CD14-positive monocyte (primary cell): ENCODE data around the gene HCAR3. TPM values are rescaled to one million over a fixed set of nuclear protein-coding genes. Genes with fewer than 3 reads are reported as not detected.

Experiments
- DNase-seq, 3 donors: peaks; one replicate each; pipeline ENCODE4 v3.0.0-alpha.2; 2011 to 2022
- H2AFZ ChIP-seq: 2 replicates; pipeline ENCODE4 v1.6.0; 2012; ENCODE audit warnings: mild to moderate bottlenecking, low read depth, low read length, inconsistent platforms; ENCODE audit not compliant: insufficient read depth, poor library complexity, severe bottlenecking
- H3K27ac ChIP-seq, 2 donors: 1 replicate in 1 of 2; 2 replicates in 1 of 2; pipeline ENCODE4 v1.5.1; 2012 to 2013; ENCODE audit warnings: low read length in 2 of 2, control low read depth in 1 of 2, inconsistent platforms in 1 of 2, low read depth in 1 of 2, mild to moderate bottlenecking in 1 of 2
- H3K27me3 ChIP-seq, 2 donors: one replicate each; pipeline versions ENCODE4 v1.6.0 to v1.6.1; 2011 to 2013; ENCODE audit warnings: low read length in 2 of 2; ENCODE audit not compliant: control insufficient read depth in 2 of 2, insufficient read depth in 2 of 2
- H3K36me3 ChIP-seq, 2 donors: replicated peaks in 1 of 2; 1 replicate in 1 of 2; 2 replicates in 1 of 2; pipeline versions ENCODE4 v1.5.1 to v1.6.1; 2012 to 2013; ENCODE audit warnings: low read length in 2 of 2, control low read depth in 1 of 2, inconsistent platforms in 1 of 2, mild to moderate bottlenecking in 1 of 2; ENCODE audit not compliant: insufficient read depth in 2 of 2, control insufficient read depth in 1 of 2
- H3K4me1 ChIP-seq, 2 donors: 1 replicate in 1 of 2; 2 replicates in 1 of 2; pipeline versions ENCODE4 v1.5.1 to v1.6.1; 2012 to 2013; ENCODE audit warnings: low read length in 2 of 2, control low read depth in 1 of 2, inconsistent platforms in 1 of 2, mild to moderate bottlenecking in 1 of 2, moderate library complexity in 1 of 2; ENCODE audit not compliant: insufficient read depth in 2 of 2, control insufficient read depth in 1 of 2
- H3K4me2 ChIP-seq: replicated peaks from 2 replicates; pipeline ENCODE3; 2012; ENCODE audit warnings: low read length, moderate library complexity, mild to moderate bottlenecking; ENCODE audit not compliant: poor library complexity, severe bottlenecking; ENCODE audit errors: extremely low read depth
- H3K4me3 ChIP-seq, 3 experiments: fragments of 200-600 bp in 1 of 3; sonication (generic) in 1 of 3; replicated peaks in 1 of 3; 1 replicate in 2 of 3; 2 replicates in 1 of 3; pipeline ENCODE4 v1.5.1; 2011 to 2013; ENCODE audit warnings: low read length in 3 of 3, mild to moderate bottlenecking in 3 of 3, control low read depth in 2 of 3, low read depth in 2 of 3, inconsistent platforms in 1 of 3, moderate library complexity in 1 of 3
- H3K79me2 ChIP-seq: 2 replicates; pipeline ENCODE4 v1.6.0; 2012; ENCODE audit warnings: mild to moderate bottlenecking, control low read depth, inconsistent platforms, low read length, moderate library complexity; ENCODE audit not compliant: insufficient read depth
- H3K9ac ChIP-seq: 2 replicates; pipeline ENCODE4 v1.6.0; 2017; ENCODE audit warnings: low read length, mild to moderate bottlenecking; ENCODE audit not compliant: insufficient read depth, poor library complexity, severe bottlenecking
- H3K9me3 ChIP-seq, 2 donors: replicated peaks in 1 of 2; 1 replicate in 1 of 2; 2 replicates in 1 of 2; pipeline versions ENCODE4 v1.5.1 to v1.6.1; 2012 to 2013; ENCODE audit warnings: low read length in 2 of 2, control low read depth in 1 of 2; ENCODE audit not compliant: control insufficient read depth in 1 of 2, insufficient read depth in 1 of 2
- H4K20me1 ChIP-seq: 2 replicates; pipeline ENCODE4 v1.6.0; 2012; ENCODE audit warnings: mild to moderate bottlenecking, low read length, control low read depth, moderate library complexity; ENCODE audit not compliant: insufficient read depth
- H3K27ac Mint-ChIP-seq, 7 donors: one replicate each; pipeline ENCODE4 v1.8.0; 2020; ENCODE audit warnings: mild to moderate bottlenecking in 7 of 7, mixed read lengths in 7 of 7, moderate library complexity in 6 of 7, inconsistent platforms in 2 of 7
- H3K27me3 Mint-ChIP-seq, 3 donors: one replicate each; pipeline ENCODE4 v1.8.0; 2021 to 2022; ENCODE audit warnings: low read depth in 3 of 3, mild to moderate bottlenecking in 3 of 3, mixed read lengths in 3 of 3, moderate library complexity in 3 of 3, inconsistent platforms in 1 of 3
- H3K36me3 Mint-ChIP-seq, 2 donors: one replicate each; pipeline ENCODE4 v1.8.0; 2020; ENCODE audit warnings: mixed read lengths in 2 of 2, inconsistent platforms in 1 of 2, mild to moderate bottlenecking in 1 of 2
- H3K4me1 Mint-ChIP-seq: one replicate; pipeline ENCODE4 v1.8.0; 2020; ENCODE audit warnings: mild to moderate bottlenecking, mixed read lengths
- H3K4me3 Mint-ChIP-seq, 2 donors: one replicate each; pipeline ENCODE4 v1.8.0; 2020; ENCODE audit warnings: mild to moderate bottlenecking in 2 of 2, mixed read lengths in 2 of 2, moderate library complexity in 1 of 2
- H3K9me3 Mint-ChIP-seq, 7 donors: one replicate each; pipeline ENCODE4 v1.8.0; 2020 to 2022; ENCODE audit warnings: mixed read lengths in 7 of 7, mild to moderate bottlenecking in 6 of 7, moderate library complexity in 6 of 7, inconsistent platforms in 2 of 7
- WGBS: methylation state at CpG from one replicate; pipeline ENCODE4 v1.1.5; 2013; ENCODE audit warnings: missing lambda C conversion rate; ENCODE audit not compliant: insufficient coverage; 5-methylcytosine and 5-hydroxymethylcytosine counted together
- intact Hi-C, 2 donors: fragments of 100-400 bp; cut with micrococcal nuclease; formaldehyde crosslinking; loops; one replicate each; pipeline versions ENCODE4 v1.15.0 to v1.15.1; 2023
- polyA plus RNA-seq, 3 donors: library from polyadenylated mRNA; depleted of rRNA in 1 of 3; unstranded in 2 of 3; stranded (reverse) in 1 of 3; fragments of 300-500 nt in 2 of 3; fragments of >200 nt in 1 of 3; fragmentation: Illumina TruSeq in 2 of 3; gene quantifications; 1 replicate in 2 of 3; 2 replicates in 1 of 3; pipeline ENCODE4 v1.2.3, GENCODE V29; 2012 to 2021
- TF ChIP-seq, protein P1 (sequence below): fragments of 200-600 bp; IDR thresholded peaks from one replicate; pipeline ENCODE4 v1.8.0; 2022; ENCODE audit warnings: antibody characterized with exemption, mild to moderate bottlenecking

HCAR3 gene
- polyA plus RNA-seq, 3 donors: 14.4 to 65.3 (median 23.7) TPM

GRCh38 chr12:122754790-122755189 is 38.2 kb upstream of the HCAR3 start:
- H3K27me3 Mint-ChIP-seq: peaks cover 0 to 3% (median 0%) of the 10 kb centered on the region in 3 donors
- TF ChIP-seq, protein P1, sequence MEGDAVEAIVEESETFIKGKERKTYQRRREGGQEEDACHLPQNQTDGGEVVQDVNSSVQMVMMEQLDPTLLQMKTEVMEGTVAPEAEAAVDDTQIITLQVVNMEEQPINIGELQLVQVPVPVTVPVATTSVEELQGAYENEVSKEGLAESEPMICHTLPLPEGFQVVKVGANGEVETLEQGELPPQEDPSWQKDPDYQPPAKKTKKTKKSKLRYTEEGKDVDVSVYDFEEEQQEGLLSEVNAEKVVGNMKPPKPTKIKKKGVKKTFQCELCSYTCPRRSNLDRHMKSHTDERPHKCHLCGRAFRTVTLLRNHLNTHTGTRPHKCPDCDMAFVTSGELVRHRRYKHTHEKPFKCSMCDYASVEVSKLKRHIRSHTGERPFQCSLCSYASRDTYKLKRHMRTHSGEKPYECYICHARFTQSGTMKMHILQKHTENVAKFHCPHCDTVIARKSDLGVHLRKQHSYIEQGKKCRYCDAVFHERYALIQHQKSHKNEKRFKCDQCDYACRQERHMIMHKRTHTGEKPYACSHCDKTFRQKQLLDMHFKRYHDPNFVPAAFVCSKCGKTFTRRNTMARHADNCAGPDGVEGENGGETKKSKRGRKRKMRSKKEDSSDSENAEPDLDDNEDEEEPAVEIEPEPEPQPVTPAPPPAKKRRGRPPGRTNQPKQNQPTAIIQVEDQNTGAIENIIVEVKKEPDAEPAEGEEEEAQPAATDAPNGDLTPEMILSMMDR: no peak
- Histone ChIP-seq H3K4me1 (peaks cover 6 to 14% of the 10 kb centered on the region in 2 donors), H3K27me3 (no peaks in the 10 kb centered on the region), H2AFZ (no peak overlapping the region), H3K4me2 (no peak overlapping the region), H3K79me2 (peaks cover 39% of the 10 kb centered on the region), H3K9me3 (no peaks in the 10 kb centered on the region), H3K36me3 (peaks cover 38 to 61% of the 10 kb centered on the region in 2 donors), H3K9ac (no peak overlapping the region), H4K20me1 (peaks cover 1% of the 10 kb centered on the region), H3K27ac (no peak overlapping the region), H3K4me3 (no peak overlapping the region)
- H3K9me3 Mint-ChIP-seq: peaks cover 0 to 4% (median 0%) of the 10 kb centered on the region in 7 donors
- peaks cover 25% of the 10 kb centered on the region for H3K4me1 Mint-ChIP-seq
- no peak for DNase-seq
- peak overlapping the region in 1 of 7 donors; percentile 14 for H3K27ac Mint-ChIP-seq
- WGBS: 100% methylated on average over 1 of the region's 1 CpG
- H3K36me3 Mint-ChIP-seq: peaks cover 45 to 58% of the 10 kb centered on the region in 2 donors
- H3K4me3 Mint-ChIP-seq: no peak overlapping the region
- intact Hi-C loops: loop anchor here in 1 of 2 donors (10.0 kb wide), 1 partner anchor 230 kb away; the partner anchor contains the start of genes KNTC1 and RSRC2

DNA sequence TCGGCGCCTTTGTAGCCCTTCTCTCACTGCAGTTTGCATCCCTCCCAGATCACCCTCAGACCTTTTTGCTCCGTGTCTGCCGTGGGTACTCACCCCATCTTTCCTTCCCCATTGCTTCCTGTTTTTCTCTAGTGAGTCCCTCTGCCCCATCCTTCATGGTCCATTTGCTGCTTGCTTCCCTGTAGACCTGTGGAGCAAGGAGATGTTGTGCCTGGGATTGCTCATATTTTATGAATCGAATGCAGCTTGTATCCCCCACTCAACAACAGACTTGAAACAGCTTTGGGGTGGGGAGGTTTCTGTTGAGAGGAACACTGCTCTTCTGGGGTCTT is 36.7 kb upstream of the HCAR3 start:
- Histone ChIP-seq H2AFZ (peak overlapping the region; percentile 94), H3K9me3 (no peaks in the 10 kb centered on the region), H3K9ac (peak overlapping the region; percentile 96), H3K4me3 (peak overlapping the region; percentile 69 to 89 (median 86)), H3K4me2 (peak overlapping the region; percentile 80), H3K4me1 (peaks cover 11 to 17% of the 10 kb centered on the region in 2 donors), H3K27ac (peak overlapping the region; percentile 65 to 94), H3K36me3 (peaks cover 29 to 46% of the 10 kb centered on the region in 2 donors), H3K79me2 (peaks cover 26% of the 10 kb centered on the region), H4K20me1 (no peaks in the 10 kb centered on the region), H3K27me3 (no peaks in the 10 kb centered on the region)
- 0% methylated on average over 2 of the region's 5 CpGs for WGBS
- H3K27ac Mint-ChIP-seq: peak overlapping the region; percentile 78 to 99 (median 96)
- intact Hi-C loops: loop anchor here (2.0 to 10.0 kb wide), 3 partner anchors 114 to 228 kb away; partner anchors contain the start of genes KNTC1 (in 1 of the 2) and RSRC2 (in 1 of the 2)
- peaks cover 38 to 43% of the 10 kb centered on the region in 2 donors for H3K36me3 Mint-ChIP-seq
- peak in 2 of 3 donors; percentile 32 to 50 for DNase-seq
- H3K9me3 Mint-ChIP-seq: peaks cover 0 to 5% (median 0%) of the 10 kb centered on the region in 7 donors
- TF ChIP-seq, protein P1: no peak
- peak overlapping the region; percentile 94 to 98 for H3K4me3 Mint-ChIP-seq
- peaks cover 0 to 3% (median 0%) of the 10 kb centered on the region in 3 donors for H3K27me3 Mint-ChIP-seq
- peaks cover 27% of the 10 kb centered on the region for H3K4me1 Mint-ChIP-seq
